Esophagus (tissue), 2 donors: ENCODE results near the gene PCTP. TPM values are rescaled to one million over a fixed set of nuclear protein-coding genes. Genes with fewer than 3 reads are reported as not detected.

Experiments used
- H3K27ac ChIP-seq, 2 donors: one replicate each; pipeline ENCODE4 v1.5.1; 2013; ENCODE audit warnings: low read depth in 2 of 2, mild to moderate bottlenecking in 2 of 2, inconsistent platforms in 1 of 2, low read length in 1 of 2, moderate library complexity in 1 of 2
- H3K27me3 ChIP-seq, 2 donors: one replicate each; pipeline ENCODE4 v1.6.1; 2013; ENCODE audit warnings: low read length in 2 of 2, control low read depth in 1 of 2, mild to moderate bottlenecking in 1 of 2; ENCODE audit not compliant: insufficient read depth in 2 of 2, control insufficient read depth in 1 of 2
- H3K36me3 ChIP-seq, 2 donors: one replicate each; pipeline ENCODE4 v1.6.1; 2013; ENCODE audit warnings: low read length in 1 of 2; ENCODE audit not compliant: control insufficient read depth in 2 of 2, insufficient read depth in 2 of 2
- H3K4me1 ChIP-seq, 2 donors: one replicate each; pipeline ENCODE4 v1.6.1; 2013; ENCODE audit warnings: low read length in 1 of 2; ENCODE audit not compliant: control insufficient read depth in 2 of 2, insufficient read depth in 2 of 2
- H3K4me3 ChIP-seq, 2 donors: one replicate each; pipeline ENCODE4 v1.5.1; 2013; ENCODE audit warnings: low read length in 2 of 2, mild to moderate bottlenecking in 2 of 2, low read depth in 1 of 2, moderate library complexity in 1 of 2
- H3K9me3 ChIP-seq, 2 donors: one replicate each; pipeline ENCODE4 v1.6.1; 2013; ENCODE audit warnings: mild to moderate bottlenecking in 2 of 2, low read depth in 1 of 2, low read length in 1 of 2, moderate library complexity in 1 of 2; ENCODE audit not compliant: control insufficient read depth in 2 of 2, insufficient read depth in 1 of 2
- WGBS, 2 donors: extraction: QIAGEN DNeasy Blood & Tissue Kit; methylation state at CpG; one replicate each; pipeline ENCODE4 v1.1.7; 2013; 5-methylcytosine and 5-hydroxymethylcytosine counted together
- polyA plus RNA-seq, 2 donors: library from polyadenylated mRNA; stranded (reverse); fragments of 200-250 nt; gene quantifications; one replicate each; pipeline ENCODE4 v1.2.3, GENCODE V29; 2013
- donor health status: healthy with polysubstance abuse.
- donor health status: Bipolar disorder and iron deficiency.

PCTP gene
- polyA plus RNA-seq, 2 donors, result 6.4 to 8.7 TPM

- H3K36me3 ChIP-seq, result no peaks in the 10 kb centered on the region
- H3K4me3 ChIP-seq, result no peak overlapping the region
- no peaks in the 10 kb centered on the region for H3K9me3 ChIP-seq
- no peak overlapping the region for H3K27ac ChIP-seq
- no peaks in the 10 kb centered on the region for H3K27me3 ChIP-seq
- WGBS, 2 donors, result 37 to 59% methylated on average over 3 of the region's 3 CpGs
- no peaks in the 10 kb centered on the region for H3K4me1 ChIP-seq
These were observed 61.5 kb downstream of the PCTP start for GRCh38 chr17:55812323-55812722.

GRCh38 chr17:55813944-55814343 is 63.1 kb downstream of the PCTP start:
- Histone ChIP-seq H3K4me1 (no peaks in the 10 kb centered on the region), H3K36me3 (no peaks in the 10 kb centered on the region), H3K4me3 (no peak overlapping the region), H3K27me3 (no peaks in the 10 kb centered on the region), H3K9me3 (no peaks in the 10 kb centered on the region), H3K27ac (no peak overlapping the region)
- 79 to 80% methylated on average over 3 of the region's 3 CpGs for WGBS, 2 donors

- 33 to 39% methylated on average over 6 of the region's 6 CpGs for WGBS, 2 donors
- Histone ChIP-seq H3K36me3 (no peaks in the 10 kb centered on the region), H3K4me3 (no peak overlapping the region), H3K9me3 (no peaks in the 10 kb centered on the region), H3K27ac (no peak overlapping the region), H3K4me1 (no peaks in the 10 kb centered on the region), H3K27me3 (no peaks in the 10 kb centered on the region)
These were observed 63.5 kb downstream of the PCTP start for GRCh38 chr17:55814377-55814776.

GRCh38 chr17:55816532-55817396 is 65.9 kb downstream of the PCTP start:
- no peaks in the 10 kb centered on the region for H3K9me3 ChIP-seq
- H3K4me3 ChIP-seq, result no peak overlapping the region
- H3K4me1 ChIP-seq, result no peaks in the 10 kb centered on the region
- H3K36me3 ChIP-seq, result no peaks in the 10 kb centered on the region
- 71 to 74% methylated on average over 8 of the region's 8 CpGs for WGBS, 2 donors
- no peaks in the 10 kb centered on the region for H3K27me3 ChIP-seq
- H3K27ac ChIP-seq, result no peak overlapping the region

- H3K36me3 ChIP-seq, result no peaks in the 10 kb centered on the region
- WGBS, 2 donors, result 77 to 83% methylated on average over 1 of the region's 1 CpG
- H3K4me1 ChIP-seq, result no peaks in the 10 kb centered on the region
- H3K27ac ChIP-seq, result no peak overlapping the region
- no peak overlapping the region for H3K4me3 ChIP-seq
- no peaks in the 10 kb centered on the region for H3K27me3 ChIP-seq
- no peaks in the 10 kb centered on the region for H3K9me3 ChIP-seq
These were observed 66.5 kb downstream of the PCTP start for GRCh38 chr17:55817397-55817709.

- H3K36me3 ChIP-seq, result no peaks in the 10 kb centered on the region
- H3K4me1 ChIP-seq, result no peaks in the 10 kb centered on the region
- no peak overlapping the region for H3K4me3 ChIP-seq
- H3K27ac ChIP-seq, result no peak overlapping the region
- no peaks in the 10 kb centered on the region for H3K9me3 ChIP-seq
- WGBS, 2 donors, result 80 to 84% methylated on average over 3 of the region's 3 CpGs
- no peaks in the 10 kb centered on the region for H3K27me3 ChIP-seq
These were observed 67.2 kb downstream of the PCTP start for GRCh38 chr17:55818026-55818425.

- no peaks in the 10 kb centered on the region for H3K36me3 ChIP-seq
- no peaks in the 10 kb centered on the region for H3K4me1 ChIP-seq
- no peak overlapping the region for H3K27ac ChIP-seq
- H3K9me3 ChIP-seq, result no peaks in the 10 kb centered on the region
- H3K27me3 ChIP-seq, result no peaks in the 10 kb centered on the region
- 75 to 78% methylated on average over 5 of the region's 5 CpGs for WGBS, 2 donors
- H3K4me3 ChIP-seq, result no peak overlapping the region
These were observed 67.9 kb downstream of the PCTP start for GRCh38 chr17:55818451-55819375.

- Histone ChIP-seq H3K36me3 (no peaks in the 10 kb centered on the region), H3K9me3 (no peaks in the 10 kb centered on the region), H3K27me3 (no peaks in the 10 kb centered on the region), H3K4me3 (no peak overlapping the region), H3K4me1 (no peaks in the 10 kb centered on the region), H3K27ac (no peak overlapping the region)
These were observed 69.8 kb downstream of the PCTP start for GRCh38 chr17:55820675-55821074.

- 51 to 57% methylated on average over 4 of the region's 4 CpGs for WGBS, 2 donors
- Histone ChIP-seq H3K27me3 (no peaks in the 10 kb centered on the region), H3K4me3 (no peak overlapping the region), H3K4me1 (no peaks in the 10 kb centered on the region), H3K9me3 (no peaks in the 10 kb centered on the region), H3K36me3 (no peaks in the 10 kb centered on the region), H3K27ac (no peak overlapping the region)
These were observed 71.2 kb downstream of the PCTP start for GRCh38 chr17:55822028-55822427.
